HepG2 (cell line): ENCODE results near the gene IGIP. TPM values are rescaled to one million over a fixed set of nuclear protein-coding genes. Genes with fewer than 3 reads are reported as not detected.

Source experiments
- CEBPZ ChIP-seq: IDR thresholded peaks from 2 replicates; pipeline ENCODE4 v1.6.1; 2012; ENCODE audit warnings: low read length, improper control_type of control experiment
- CSRNP2 ChIP-seq: sonication (generic); formaldehyde crosslinking; conservative IDR thresholded peaks from 2 replicates; pipeline ENCODE4 v1.8.0; 2022; ENCODE audit warnings: low read depth, missing genetic modification reagents
- MXD3 ChIP-seq: IDR thresholded peaks from 2 replicates; pipeline ENCODE4 v1.6.1; 2016; ENCODE audit warnings: mild to moderate bottlenecking, missing biosample characterization, missing genetic modification reagents
- PCBP2 ChIP-seq: fragments of 200-400 bp; formaldehyde crosslinking; optimal IDR thresholded peaks from 2 replicates; pipeline ENCODE3; 2018; ENCODE audit warnings: low read length, low read depth; ENCODE audit not compliant: poor library complexity, severe bottlenecking
- PHF8 ChIP-seq: sonication (generic); formaldehyde crosslinking; IDR thresholded peaks from 2 replicates; pipeline ENCODE4 v1.5.0; 2020; ENCODE audit warnings: missing genetic modification reagents
- SKIL ChIP-seq: sonication (generic); formaldehyde crosslinking; IDR thresholded peaks from 2 replicates; pipeline ENCODE4 v1.8.0; 2022; ENCODE audit warnings: missing genetic modification reagents, mild to moderate bottlenecking, moderate library complexity, borderline replicate concordance
- THRA ChIP-seq: sonication (generic); formaldehyde crosslinking; IDR thresholded peaks from 2 replicates; pipeline ENCODE4 v1.4.0; 2020; ENCODE audit warnings: missing genetic modification reagents, borderline replicate concordance
- TRAFD1 ChIP-seq: sonication (generic); formaldehyde crosslinking; IDR thresholded peaks from 2 replicates; pipeline ENCODE4 v1.5.1; 2020; ENCODE audit warnings: missing genetic modification reagents, mild to moderate bottlenecking, borderline replicate concordance
- ZBTB1 ChIP-seq: sonication (generic); formaldehyde crosslinking; IDR thresholded peaks from 2 replicates; pipeline ENCODE4 v1.4.0; 2020; ENCODE audit warnings: missing genetic modification reagents, borderline replicate concordance
- ZNF101 ChIP-seq: sonication (generic); formaldehyde crosslinking; IDR thresholded peaks from 2 replicates; pipeline ENCODE4 v1.4.0; 2020; ENCODE audit warnings: mild to moderate bottlenecking, low read depth, missing genetic modification reagents, borderline replicate concordance
- ZNF207 ChIP-seq: fragments of 450-650 bp; IDR thresholded peaks from 2 replicates; pipeline ENCODE4 v1.6.1; 2016; ENCODE audit warnings: antibody characterized with exemption, borderline replicate concordance
- ZNF292 ChIP-seq: sonication (generic); formaldehyde crosslinking; IDR thresholded peaks from 2 replicates; pipeline ENCODE4 v1.8.1; 2022; ENCODE audit warnings: mild to moderate bottlenecking, low read depth, missing genetic modification reagents, borderline replicate concordance
- ZNF30 ChIP-seq: sonication (generic); formaldehyde crosslinking; IDR thresholded peaks from 2 replicates; pipeline ENCODE4 v1.5.0; 2020; ENCODE audit warnings: mild to moderate bottlenecking, missing genetic modification reagents
- ZNF704 ChIP-seq: sonication (generic); formaldehyde crosslinking; IDR thresholded peaks from 2 replicates; pipeline ENCODE4 v1.8.1; 2023; ENCODE audit warnings: mild to moderate bottlenecking, inconsistent platforms, moderate library complexity, missing genetic modification reagents, borderline replicate concordance
- ZNF766 ChIP-seq: sonication (generic); formaldehyde crosslinking; IDR thresholded peaks from 2 replicates; pipeline ENCODE4 v1.5.0; 2020; ENCODE audit warnings: missing genetic modification reagents, borderline replicate concordance
- polyA plus RNA-seq, 8 experiments: library from polyadenylated mRNA; depleted of rRNA in 3 of 8; stranded (reverse) in 7 of 8; unstranded in 1 of 8; fragments of >200 nt; fragmentation: Illumina TruSeq in 4 of 8; extraction: Trizol in 4 of 8; gene quantifications; 2 replicates each; pipeline versions ENCODE4 v1.2.1 to v1.2.3, GENCODE V29; 2011 to 2016; ENCODE audit warnings: low read depth in 4 of 8, missing spikeins in 1 of 8, mixed read lengths in 1 of 8; ENCODE audit not compliant: insufficient read depth in 1 of 8
- total RNA-seq, 5 experiments: library from RNA; depleted of rRNA; stranded (reverse); fragments of >200 nt; fragmentation: Illumina TruSeq; extraction: Trizol; gene quantifications; 2 replicates each; pipeline ENCODE4 v1.2.3, GENCODE V29; 2016; ENCODE audit warnings: low read depth in 1 of 5

IGIP gene
- total and polyA plus RNA-seq, 2 of the 13 experiments (the other 11 are each of a cell fraction or from before 2014, with no cell fraction given): 1.7 to 2.1 TPM

GRCh38 chr5:140157032-140157781 lies 31.5 kb downstream of the IGIP start (continued):
- TF ChIP-seq MXD3 (CRISPR knock-in tag) (no peak), PCBP2 (no peak), ZBTB1 (CRISPR knock-in tag) (no peak), SKIL (CRISPR knock-in tag) (no peak), ZNF766 (no peak), TRAFD1 (CRISPR knock-in tag) (no peak), ZNF704 (CRISPR knock-in tag) (no peak), CSRNP2 (CRISPR knock-in tag) (no peak), ZNF292 (CRISPR knock-in tag) (no peak), THRA (CRISPR knock-in tag) (peak; percentile 56; the same call in 1 of the 2 replicates), CEBPZ (no peak), ZNF101 (CRISPR knock-in tag) (no peak), PHF8 (CRISPR knock-in tag) (peak; percentile 41; the same call in 1 of the 2 replicates), ZNF30 (CRISPR knock-in tag) (no peak), ZNF207 (no peak)
